GM06990 (cell line): ENCODE measurements around the gene MSH3.

Source experiments
- DNase-seq: peaks from one replicate; pipeline ENCODE4 v3.0.0-alpha.2; 2011; ENCODE audit not compliant: insufficient read length; ENCODE audit errors: extremely low read depth
- H3K27me3 ChIP-seq: replicated peaks from 2 replicates; pipeline ENCODE4 v1.6.0; 2011; ENCODE audit warnings: low read length; ENCODE audit not compliant: control insufficient read depth, insufficient read depth
- H3K36me3 ChIP-seq: 2 replicates; pipeline ENCODE4 v1.5.1; 2011; ENCODE audit warnings: low read length; ENCODE audit not compliant: control insufficient read depth, insufficient read depth
- H3K4me3 ChIP-seq: replicated peaks from 2 replicates; pipeline ENCODE4 v1.5.1; 2011; ENCODE audit warnings: low read depth, mild to moderate bottlenecking, control low read depth, low read length
- CTCF ChIP-seq: IDR thresholded peaks from 2 replicates; pipeline ENCODE4 v1.5.1; 2011; ENCODE audit warnings: low read length, control low read depth, mild to moderate bottlenecking, inconsistent platforms; ENCODE audit not compliant: insufficient read depth, poor library complexity, severe bottlenecking

The MSH3 gene

DNA sequence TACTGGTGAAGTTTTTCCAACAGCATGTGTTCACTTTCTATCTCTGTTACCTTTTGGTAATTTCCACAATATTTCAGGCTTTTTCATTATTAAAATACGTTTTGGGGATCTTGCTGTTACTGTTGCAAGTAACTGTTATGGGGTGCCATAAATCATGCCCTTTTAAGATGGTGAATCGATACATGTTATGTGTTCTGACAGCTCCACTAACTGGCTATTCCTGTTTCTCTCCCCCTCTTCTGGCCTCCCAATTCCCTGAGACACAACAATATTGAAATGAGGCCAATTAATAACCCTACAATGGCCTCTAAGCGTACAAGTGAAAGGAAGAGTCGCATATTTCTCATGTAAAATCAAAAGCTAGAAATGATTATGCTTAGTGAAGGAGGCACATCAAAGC is 13.1 kb upstream of the MSH3 start:
- H3K36me3 ChIP-seq = peaks cover 2% of the 10 kb centered on the region
- no peak for DNase-seq
- no peak for TF ChIP-seq CTCF

GRCh38 chr5:80644900-80645299 is 9.6 kb upstream of the MSH3 start:
- no peak for TF ChIP-seq CTCF
- Histone ChIP-seq H3K27me3 (no peaks in the 10 kb centered on the region), H3K4me3 (no peak overlapping the region), H3K36me3 (peaks cover 2% of the 10 kb centered on the region)
- DNase-seq = no peak

More for the DNA sequence above, 13.1 kb upstream of the MSH3 start:
- Histone ChIP-seq H3K4me3 (no peak overlapping the region), H3K27me3 (no peaks in the 10 kb centered on the region)

- Histone ChIP-seq H3K36me3 (peaks cover 2% of the 10 kb centered on the region), H3K27me3 (no peaks in the 10 kb centered on the region), H3K4me3 (no peak overlapping the region)
- TF ChIP-seq CTCF = no peak
- no peak for DNase-seq
These were observed 7.5 kb upstream of the MSH3 start for GRCh38 chr5:80646926-80647325.

DNA sequence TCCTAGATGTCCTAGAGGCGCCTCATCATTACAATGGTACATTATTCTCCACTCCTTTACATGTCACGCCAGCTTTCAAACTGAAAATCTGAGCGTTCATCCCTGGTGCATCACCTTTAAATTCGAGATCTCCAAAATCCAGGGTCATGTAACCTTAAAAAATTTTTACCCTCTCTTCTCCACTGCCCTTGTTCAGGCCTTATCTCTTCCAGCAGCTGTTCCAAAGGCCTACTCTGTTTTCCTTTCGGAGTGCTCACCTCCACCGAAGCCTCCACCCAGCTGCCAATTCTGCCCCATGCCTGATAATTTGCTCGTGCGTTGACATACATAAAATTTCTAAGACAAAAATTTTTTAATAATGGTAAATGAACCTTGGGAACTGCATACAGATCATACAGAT is 950 bp upstream of the MSH3 start:
- no peaks in the 10 kb centered on the region for H3K27me3 ChIP-seq
- peak overlapping the region; percentile 85 for H3K4me3 ChIP-seq
- no peak for TF ChIP-seq CTCF
- peaks cover 1% of the 10 kb centered on the region; the same call in 1 of the 2 replicates for H3K36me3 ChIP-seq
- no peak for DNase-seq

GRCh38 chr5:80654054-80654390 is 430 bp upstream of the MSH3 start:
- DNase-seq = peak; percentile 76
- peaks cover 1% of the 10 kb centered on the region; the same call in 1 of the 2 replicates for H3K36me3 ChIP-seq
- no peaks in the 10 kb centered on the region for H3K27me3 ChIP-seq
- peak overlapping the region; percentile 85 for H3K4me3 ChIP-seq
- TF ChIP-seq CTCF = no peak

DNA sequence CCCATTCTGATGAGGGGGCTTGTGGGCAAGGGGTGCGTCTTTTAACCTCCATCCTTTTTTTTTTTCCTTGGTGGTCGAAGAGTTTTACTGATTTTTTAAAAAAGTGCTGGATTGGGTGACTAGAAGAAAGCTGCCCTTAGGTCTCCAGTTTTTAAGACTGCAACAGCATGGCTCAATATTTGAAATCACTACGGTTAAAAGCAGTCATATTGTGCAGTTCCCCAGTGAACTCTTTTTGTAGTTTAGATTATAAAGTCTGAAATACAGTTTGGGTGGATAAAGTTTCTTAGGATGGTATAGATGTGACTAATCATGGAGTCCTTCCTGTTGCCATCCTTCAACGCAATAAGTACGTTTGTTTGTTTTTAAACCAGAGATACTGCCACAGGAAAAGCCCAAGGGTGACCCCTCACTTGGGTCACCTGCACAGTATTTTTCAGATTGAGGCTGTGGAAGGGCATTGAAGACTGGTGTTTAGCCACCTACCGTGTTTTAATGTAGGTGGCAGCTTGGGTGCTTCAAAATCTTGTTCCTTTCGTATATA is 851 bp downstream of the MSH3 start:
- TF ChIP-seq CTCF = no peak
- Histone ChIP-seq H3K36me3 (peaks cover 1% of the 10 kb centered on the region; the same call in 1 of the 2 replicates), H3K27me3 (no peaks in the 10 kb centered on the region), H3K4me3 (peak overlapping the region; percentile 84)
- DNase-seq = no peak
